ENCODE measurements around the gene PLCG1.
"Not testable (repeated sequence)": the region's sequence is repeated elsewhere in the genome, so short reads cannot be mapped to it uniquely, and the experiment has no call there.

The PLCG1 gene

DNA sequence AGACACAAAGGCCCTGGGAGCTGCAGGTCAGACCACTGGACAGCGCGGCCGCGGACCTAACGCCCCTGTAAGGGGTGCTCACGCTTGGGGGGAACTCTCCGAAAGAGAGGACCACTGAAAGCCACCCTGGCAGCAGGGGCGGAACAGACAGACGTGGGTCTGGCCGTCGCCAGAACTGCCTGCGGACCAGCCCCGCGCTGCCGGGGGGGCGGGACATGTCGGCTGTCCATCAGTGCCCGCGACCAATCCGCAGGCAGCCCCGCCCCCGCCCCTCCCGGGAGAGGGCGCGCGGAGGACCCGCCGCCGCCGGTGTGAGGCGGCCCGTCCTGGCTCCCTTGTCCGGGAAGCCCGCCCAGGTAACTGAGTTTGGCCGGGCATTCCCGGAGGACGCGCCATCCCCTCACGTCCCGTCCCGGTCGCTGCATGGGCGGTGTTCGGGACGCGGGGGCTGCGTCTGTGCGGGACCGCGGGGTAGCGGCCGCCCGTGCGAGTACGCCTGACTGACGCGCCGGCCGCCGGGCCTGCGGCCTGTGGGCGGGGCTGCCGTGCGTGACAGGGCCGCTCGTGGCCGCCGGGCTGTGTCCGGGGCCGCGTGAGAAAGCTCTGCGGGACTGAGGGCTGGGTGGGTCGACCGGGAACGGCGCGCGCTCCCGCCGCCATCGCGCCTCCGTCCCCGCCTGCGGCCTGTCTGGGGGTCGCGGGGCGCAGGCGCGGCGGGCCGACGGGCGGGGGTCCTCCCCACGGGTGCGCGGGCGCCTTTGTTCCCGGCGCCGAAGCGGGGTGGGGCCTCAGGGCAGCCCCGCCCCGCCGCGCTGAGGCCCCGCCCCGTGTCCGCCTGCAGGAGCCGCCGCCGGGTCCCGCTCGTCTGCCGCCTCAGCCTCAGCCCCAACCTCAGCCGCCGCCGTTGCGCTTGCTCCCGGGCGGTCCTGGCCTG, at the start of gene PLCG1:
PLCG1 (plus strand) TSS at position 864 of the 934 bp plus-strand sequence. CDS start 99 bp downstream, outside the sequence.
- DNase-seq (ENCODE audit: low read depth) = peak; percentile 77

DNA sequence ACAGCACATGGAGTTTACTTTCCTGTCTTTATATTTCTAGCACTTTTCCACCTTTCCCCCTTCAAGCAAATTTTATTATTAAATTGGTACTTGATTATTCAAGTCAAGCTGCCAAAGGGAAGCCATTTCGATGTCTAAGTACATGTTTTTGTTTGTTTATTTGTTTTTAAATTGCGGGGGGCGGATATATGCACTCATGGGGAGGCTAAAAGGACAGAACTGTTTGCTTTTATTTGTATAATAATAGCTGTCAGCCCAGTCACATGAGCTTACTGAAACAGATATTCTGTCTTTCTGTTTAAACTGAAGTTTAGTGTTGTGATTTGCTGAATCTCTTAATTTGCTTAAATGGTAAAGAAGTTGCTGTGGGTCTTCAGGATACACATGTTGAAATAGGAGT, 49.6 kb upstream of the PLCG1 start:
- DNase-seq (ENCODE audit: low read depth) = no peak

DNA sequence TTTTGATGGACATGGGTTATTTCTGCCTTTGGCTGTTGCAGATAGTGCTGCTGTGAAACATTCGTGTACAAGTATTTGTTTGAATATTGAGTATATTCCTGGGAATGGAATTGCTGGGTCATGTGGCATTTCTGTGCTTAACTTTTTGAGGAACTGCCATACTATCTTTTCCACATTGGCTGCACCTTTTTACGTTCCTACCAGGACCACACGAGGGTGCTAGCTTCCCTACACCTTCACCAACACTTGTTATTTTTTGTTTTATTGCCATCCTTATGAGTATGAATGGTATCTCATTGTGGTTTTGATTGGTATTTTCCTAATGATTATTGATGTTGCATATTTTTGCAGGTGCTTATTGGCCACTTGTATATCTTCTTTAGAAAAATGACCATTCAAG, 47.8 kb upstream of the PLCG1 start:
- no peak for DNase-seq (ENCODE audit: low read depth)

DNA sequence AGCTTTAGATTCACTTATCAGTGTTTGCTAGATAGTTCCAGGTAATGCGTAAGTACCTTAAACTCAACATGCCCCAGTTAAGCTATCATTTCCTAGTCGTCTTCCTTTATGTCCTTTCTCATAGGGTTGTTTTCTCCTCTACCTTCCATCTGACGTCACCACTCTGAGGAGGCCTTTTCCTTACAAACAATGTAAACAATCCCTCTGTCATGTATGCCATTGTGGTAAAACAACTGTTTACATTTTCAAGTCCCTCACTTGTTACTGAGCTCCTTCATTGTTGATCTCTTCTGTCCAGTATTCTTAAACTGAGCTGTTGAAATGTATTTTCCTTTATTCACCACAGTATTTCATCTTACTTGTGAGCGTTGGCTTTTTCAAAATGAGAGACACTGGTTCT, 45.4 kb upstream of the PLCG1 start:
- no peak for DNase-seq (ENCODE audit: low read depth)

DNA sequence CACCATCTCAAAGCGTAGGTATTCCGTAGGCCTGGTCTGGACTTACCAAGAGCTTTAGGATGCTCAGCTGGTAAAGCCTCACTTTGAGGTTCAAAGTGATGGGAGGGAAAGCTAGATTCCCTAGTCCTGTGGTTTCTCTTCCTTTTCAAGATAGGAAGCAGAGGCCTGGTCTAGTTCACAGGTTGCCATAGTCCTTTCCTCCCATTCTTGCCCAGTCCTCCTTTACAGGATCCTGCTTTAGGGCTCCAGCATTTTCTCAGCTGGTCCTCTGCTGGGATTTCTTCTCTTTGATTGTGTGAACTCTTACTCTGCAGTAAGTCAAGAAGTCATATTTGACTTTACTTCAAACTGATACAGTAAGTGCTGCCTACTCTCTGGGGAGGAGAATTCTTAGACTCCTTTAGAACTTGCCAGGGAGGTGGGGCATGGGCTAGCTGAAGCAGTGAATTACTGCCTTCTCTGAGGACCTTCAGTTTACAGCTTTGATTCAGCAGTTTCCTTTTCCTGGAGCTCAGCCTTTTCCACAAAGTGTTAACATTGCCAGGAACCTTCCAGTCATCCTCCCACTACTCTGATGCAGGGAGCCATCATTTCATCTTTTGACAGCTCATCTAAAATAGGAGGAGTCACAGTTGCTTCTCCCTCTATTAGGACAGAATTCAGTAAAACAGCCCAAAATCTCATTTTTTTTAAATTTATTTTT, 42.8 kb upstream of the PLCG1 start:
- no peak for DNase-seq (ENCODE audit: low read depth)

DNA sequence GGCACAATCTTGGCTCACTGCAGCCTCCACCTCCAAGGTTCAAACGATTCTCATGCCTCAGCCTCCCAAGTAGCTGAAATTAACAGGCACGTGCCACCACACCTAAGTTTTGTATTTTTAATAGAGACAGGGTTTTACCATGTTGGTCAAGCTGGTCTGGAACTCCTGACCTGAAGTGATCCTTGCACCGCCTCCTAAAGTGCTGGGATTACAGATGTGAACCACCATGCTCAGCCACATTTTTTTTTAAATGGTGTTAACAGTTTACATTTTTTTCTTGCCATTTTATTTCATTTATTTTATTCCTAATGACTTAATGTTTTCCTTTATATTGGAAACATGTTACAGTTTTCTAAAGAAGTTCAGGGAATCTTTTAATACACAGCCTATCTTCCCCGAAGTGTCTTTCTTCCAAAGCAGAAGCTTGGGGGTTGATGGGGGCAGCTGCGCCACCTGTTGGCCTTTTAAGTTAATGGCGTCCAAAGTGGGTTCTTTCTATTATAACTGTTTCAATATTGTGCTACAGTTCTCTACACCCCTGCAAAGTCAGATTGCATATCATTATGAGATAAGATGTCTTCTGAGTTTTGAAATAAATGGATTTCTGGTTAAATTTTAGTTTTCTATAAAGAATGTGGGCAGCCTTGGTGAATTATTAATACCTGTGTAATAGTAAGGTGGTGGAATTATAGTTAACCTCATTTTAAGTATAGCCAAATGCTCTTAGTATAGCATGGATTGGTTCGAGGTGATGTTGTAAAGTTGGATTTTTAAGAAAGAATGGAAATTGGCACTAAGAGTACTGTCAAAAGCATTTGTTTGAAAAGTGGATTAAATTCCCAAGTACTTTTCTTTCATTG, 42.0 kb upstream of the PLCG1 start:
- peak; percentile 32 for DNase-seq (ENCODE audit: low read depth)

DNA sequence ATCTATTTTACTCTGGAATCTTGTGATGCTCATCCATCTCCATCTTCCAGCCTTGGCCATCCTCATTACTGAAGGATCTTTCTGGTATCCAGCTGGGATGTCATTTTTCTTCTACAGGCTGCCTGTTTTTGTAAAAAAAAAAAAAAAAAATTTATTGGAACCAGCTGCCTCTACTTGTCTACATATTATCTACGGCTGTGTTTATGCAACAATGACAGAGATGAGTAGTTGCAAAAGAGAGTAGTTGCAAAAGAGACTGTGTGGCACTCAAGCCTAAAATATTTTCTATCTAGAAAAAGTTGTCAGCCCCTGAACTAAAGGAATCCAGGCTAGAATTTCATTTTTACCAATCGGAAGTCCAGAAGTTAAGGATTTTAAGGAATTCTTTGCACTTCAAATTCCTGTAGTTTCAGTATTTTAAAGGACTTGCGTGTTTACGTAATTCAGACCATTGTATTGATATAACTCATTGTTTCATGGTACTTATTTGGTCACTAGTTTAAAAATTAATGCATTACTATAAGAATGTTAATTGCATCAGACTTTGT, 38.6 kb upstream of the PLCG1 start:
- no peak for DNase-seq (ENCODE audit: low read depth)

DNA sequence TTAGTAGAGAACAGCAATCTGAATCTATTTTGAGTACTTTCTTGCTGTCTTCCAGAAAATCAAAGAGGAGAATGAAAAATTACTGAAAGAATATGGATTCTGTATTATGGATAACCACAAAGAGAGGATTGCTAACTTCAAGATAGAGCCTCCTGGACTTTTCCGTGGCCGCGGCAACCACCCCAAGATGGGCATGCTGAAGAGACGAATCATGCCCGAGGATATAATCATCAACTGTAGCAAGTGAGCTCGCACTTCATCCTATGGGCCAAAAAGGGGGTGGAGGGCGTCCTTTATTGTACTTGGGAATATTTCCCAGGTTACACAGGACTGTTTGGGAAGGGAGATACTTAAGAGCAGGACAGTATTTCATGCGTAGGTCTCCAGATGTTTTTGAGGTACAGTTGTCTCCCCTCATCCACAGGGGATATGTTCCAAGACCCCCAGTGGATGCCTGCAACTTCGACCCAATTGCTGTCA, 37.3 kb upstream of the PLCG1 start:
- no peak for DNase-seq (ENCODE audit: low read depth)

DNA sequence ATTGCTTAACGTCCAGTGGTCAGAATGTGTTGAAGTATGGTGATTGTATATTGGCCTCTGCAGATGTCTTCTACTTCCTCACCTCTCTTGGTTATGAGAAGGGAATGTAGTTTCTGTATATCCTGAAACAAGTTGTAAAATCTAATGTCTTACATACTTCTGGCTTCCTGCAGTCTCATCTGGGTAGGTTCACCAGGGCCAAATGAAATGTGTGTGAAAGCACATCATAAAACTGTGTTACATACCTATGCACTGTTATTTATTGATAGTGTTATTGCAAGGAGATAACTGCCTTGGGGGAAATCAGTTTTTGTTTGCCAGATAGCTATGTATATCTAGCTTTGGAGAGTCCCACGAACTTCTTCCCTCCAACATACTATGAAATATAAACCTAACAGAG, 35.7 kb upstream of the PLCG1 start:
- DNase-seq (ENCODE audit: low read depth) = no peak

DNA sequence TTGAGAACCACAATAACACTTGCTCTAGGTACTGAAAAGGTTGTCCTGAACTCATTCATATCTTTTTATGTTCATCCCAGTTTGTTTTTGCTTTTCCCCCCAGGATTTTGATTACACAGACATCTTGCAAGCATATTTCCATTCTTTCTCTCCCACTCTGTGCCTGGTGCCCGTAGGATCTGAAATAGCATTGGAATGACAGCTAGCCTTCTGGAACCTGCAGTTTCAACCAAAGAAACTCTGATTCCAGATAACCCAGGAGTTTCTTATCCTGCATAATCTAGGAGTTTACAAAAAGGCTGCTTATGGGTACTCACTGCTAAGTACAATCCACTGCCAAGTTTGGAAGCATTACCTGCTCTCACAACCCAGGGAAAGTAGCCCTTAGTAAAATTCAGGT, 28.8 kb upstream of the PLCG1 start:
- DNase-seq (ENCODE audit: low read depth) = no peak

DNA sequence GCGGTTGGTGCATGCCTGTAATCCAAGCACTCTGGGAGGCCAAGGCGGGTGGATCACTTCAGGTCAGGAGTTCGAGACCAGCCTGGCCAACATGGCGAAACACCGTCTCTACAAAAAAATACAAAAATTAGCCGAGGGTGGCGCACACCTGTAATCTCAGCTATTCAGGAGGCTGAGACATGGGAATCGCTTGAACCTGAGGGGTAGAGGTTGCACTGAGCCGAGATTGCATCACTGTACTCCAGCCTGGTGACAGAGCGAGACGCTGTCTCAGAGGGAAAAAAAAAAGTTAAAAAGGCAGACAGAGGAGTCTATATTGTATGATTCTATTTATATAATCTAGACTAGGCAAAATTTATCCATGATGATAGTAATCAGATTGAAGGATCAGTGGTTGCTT, 27.3 kb upstream of the PLCG1 start:
- DNase-seq (ENCODE audit: low read depth) = no peak

DNA sequence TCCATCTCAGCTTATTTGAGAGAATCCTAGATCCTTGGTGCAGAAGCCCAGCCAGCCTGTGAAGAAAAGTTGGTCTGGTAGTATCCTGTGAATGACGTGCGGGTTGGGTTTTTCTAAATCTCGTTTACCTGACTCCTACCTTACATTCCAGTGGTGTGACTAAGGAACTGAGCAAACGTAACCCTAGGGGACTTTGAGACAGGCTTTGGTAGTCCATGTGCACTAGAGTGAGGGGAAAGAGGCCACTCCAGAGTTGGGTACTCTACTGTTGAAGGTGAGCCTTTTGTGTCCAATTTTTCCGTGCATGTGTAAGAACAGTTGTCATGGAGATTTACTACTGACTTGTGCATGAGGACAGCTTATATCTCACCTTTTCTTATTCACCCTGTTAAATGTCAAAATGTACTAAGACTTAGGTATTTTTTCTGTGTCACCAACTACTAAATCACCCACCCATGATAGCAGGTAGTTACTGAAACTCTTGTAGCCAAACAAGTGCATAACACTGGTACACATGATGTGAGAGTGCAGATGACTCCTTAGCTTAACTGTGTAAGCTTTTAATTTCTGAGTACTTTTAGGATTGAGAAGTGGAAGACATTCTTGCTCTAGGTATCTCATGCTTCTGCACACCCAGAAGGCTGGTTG, 26.3 kb upstream of the PLCG1 start:
- no peak for DNase-seq (ENCODE audit: low read depth)

DNA sequence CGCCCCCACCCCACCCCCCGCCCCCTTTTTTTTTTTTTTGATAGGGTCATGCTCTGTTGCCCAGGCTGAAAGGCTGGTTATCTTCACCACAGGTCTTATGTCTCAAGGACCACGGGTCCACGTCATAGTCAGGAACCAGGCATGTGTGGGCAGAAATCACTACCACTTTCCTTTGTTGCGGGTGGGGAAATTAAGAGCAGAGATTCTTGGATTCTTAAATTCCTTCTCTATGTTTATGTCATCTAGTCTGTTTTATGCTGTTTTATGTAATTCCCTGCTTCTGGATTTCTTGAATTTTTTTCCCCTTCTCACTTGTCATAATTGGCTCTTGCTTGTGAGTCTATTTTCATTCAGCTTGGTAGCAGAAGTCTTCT, 25.8 kb upstream of the PLCG1 start:
- no peak for DNase-seq (ENCODE audit: low read depth)

DNA sequence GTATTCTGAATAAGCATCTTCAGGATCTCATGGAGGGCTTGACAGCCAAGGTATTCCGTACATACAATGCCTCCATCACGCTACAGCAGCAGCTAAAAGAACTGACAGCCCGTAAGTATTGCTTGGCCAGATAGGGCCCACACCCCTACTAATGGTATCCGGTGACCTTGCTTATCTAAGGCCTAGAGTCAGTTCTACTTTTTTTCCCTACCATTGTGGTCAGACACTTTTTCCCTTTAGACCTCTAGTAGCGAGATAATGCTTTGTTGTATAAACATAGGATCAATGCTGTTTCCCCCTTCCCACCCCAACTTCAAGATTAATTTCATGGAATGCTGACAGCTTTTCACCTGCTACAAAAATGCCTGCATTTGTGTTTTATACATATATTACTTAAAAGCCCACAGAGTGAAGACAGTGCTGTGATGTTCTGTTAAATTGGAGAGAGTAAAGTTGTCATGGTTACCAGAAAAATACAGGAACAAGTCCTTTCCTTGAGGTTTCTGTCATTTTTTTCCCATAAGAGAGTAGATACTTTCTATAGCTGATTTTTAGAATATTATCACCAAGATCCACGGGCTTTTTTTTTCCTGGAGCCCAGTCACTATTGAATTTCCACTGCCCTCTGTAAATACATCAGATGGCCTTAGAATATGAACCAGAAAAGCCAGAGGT, 20.9 kb upstream of the PLCG1 start:
- DNase-seq (ENCODE audit: low read depth) = no peak

DNA sequence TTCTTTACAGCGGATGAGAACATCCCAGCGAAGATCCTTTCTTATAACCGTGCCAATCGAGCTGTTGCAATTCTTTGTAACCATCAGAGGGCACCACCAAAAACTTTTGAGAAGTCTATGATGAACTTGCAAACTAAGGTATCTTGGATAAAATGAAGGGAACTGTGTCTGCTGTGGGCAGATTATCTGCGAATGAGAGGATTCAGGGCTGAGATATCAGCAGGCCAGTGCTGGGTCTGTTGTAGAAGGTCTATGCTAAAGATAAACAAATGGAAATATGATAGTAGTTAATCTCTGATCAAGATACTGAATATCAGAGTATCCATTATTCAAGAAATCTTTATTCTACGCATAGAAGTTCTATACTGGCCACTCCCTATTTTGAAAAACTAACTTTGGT, 19.2 kb upstream of the PLCG1 start:
- DNase-seq (ENCODE audit: low read depth) = not testable (repeated sequence)

DNA sequence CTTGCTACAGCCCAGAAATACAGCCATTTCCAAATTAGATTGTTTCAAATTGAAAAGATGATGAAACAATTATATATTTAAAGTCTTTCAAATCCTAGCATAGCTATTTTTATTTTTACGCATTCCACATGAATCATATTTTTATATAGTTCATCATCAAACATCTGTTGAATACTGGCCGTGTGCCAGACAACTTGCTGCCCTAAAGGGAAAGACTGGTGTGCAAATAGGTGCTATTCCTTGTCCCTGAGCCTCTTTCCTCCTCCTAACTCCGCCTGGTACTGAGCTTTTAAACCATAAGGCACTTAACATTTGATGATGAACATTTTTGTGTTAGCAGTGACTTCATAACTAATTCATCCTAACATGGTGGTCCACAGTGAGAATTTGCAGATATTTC, 18.7 kb upstream of the PLCG1 start:
- no peak for DNase-seq (ENCODE audit: low read depth)

DNA sequence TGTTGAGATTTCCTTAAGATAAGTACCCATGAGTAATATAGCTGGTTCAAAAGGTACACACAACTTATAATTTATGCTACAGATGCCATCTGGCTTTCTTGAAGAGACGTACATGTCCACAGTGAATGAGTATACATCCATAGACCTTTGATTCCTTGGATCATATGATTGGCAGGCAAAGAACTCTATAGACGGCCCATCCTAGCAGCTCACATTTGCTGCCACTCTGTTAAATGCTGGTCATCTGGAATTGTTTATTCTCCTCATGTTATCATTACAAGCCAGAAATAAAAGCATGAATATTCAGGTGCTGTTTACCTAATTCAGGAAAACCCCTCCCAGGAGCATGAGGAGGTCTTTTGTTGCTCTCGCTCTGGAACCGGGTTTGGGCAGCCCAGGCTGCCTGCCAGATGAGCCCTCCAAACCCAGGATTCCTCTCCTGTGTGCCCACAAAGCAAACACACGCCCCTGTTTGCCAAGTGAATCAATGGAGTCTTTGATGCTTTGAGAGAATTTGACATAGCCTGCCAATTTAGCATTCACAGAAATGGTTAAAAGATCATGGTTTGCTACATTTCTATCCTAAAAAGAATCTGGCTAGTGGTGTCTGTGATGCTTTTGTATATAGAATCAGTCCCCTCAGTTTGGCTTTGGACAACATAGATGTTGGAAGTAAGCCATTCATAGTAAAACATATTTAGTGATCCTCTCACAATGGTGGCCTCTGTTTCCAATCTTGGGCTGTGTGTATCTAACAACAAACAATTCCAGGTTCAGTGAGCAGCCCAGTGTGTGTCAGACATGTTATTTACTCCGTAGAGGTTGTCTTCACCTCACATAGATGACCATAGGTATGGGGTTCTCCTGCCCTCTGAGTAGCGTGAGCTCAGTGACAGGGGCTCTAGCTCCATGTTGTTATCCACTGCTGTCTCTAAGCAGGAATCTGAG, 17.5 kb upstream of the PLCG1 start:
- no peak for DNase-seq (ENCODE audit: low read depth)

DNA sequence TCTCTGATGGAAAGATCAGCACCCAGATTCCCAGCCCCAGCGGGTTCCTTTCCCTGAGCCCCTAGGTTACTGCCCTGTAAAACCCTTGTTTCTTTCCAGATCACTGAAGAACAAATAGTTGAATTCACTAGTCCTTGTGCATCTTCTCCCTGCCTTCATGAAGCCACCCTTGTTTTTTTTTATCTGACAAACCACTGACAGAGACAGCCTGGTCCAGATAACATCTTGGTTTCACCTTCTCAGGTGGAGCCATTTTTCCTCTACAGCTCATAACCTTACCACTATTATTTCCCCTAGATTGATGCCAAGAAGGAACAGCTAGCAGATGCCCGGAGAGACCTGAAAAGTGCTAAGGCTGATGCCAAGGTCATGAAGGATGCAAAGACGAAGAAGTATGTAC, 15.9 kb upstream of the PLCG1 start:
- DNase-seq (ENCODE audit: low read depth) = no peak

DNA sequence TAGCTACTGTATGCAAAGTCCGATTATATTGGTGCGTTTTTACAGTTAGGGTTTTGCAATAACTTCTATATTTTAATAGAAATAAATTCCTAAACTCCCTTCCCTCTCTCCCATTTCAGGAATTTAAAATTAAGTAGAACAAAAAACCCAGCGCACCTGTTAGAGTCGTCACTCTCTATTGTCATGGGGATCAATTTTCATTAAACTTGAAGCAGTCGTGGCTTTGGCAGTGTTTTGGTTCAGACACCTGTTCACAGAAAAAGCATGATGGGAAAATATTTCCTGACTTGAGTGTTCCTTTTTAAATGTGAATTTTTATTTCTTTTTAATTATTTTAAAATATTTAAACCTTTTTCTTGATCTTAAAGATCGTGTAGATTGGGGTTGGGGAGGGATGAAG, 13.7 kb upstream of the PLCG1 start:
- no peak for DNase-seq (ENCODE audit: low read depth)
